Ishikawa (cell line): Measurements from ENCODE around the gene RAF1.

Source experiments
- CEBPB ChIP-seq: IDR thresholded peaks from 2 replicates; pipeline ENCODE4 v1.6.1; 2012
- CREB1 ChIP-seq: IDR thresholded peaks from 2 replicates; pipeline ENCODE4 v1.6.1; 2012; ENCODE audit warnings: low read depth
- EGR1 ChIP-seq: IDR thresholded peaks from 2 replicates; pipeline ENCODE4 v1.6.1; 2012
- EP300 ChIP-seq: IDR thresholded peaks from 2 replicates; pipeline ENCODE4 v1.6.1; 2012; ENCODE audit warnings: borderline replicate concordance
- FOXM1 ChIP-seq: IDR thresholded peaks from 2 replicates; pipeline ENCODE4 v1.6.1; 2012; ENCODE audit warnings: low read depth, borderline replicate concordance
- MAX ChIP-seq: IDR thresholded peaks from 2 replicates; pipeline ENCODE4 v1.6.1; 2012
- NFIC ChIP-seq: IDR thresholded peaks from 2 replicates; pipeline ENCODE4 v1.6.1; 2012
- RAD21 ChIP-seq: IDR thresholded peaks from 2 replicates; pipeline ENCODE4 v1.6.1; 2012; ENCODE audit warnings: low read depth
- TAF1 ChIP-seq: IDR thresholded peaks from 2 replicates; pipeline ENCODE4 v1.6.1; 2012; ENCODE audit warnings: low read depth, mild to moderate bottlenecking
- TCF12 ChIP-seq: IDR thresholded peaks from 2 replicates; pipeline ENCODE4 v1.6.1; 2012; ENCODE audit warnings: low read depth
- TEAD4 ChIP-seq: IDR thresholded peaks from 2 replicates; pipeline ENCODE4 v1.6.1; 2012
- YY1 ChIP-seq: IDR thresholded peaks from 2 replicates; pipeline ENCODE4 v1.6.1; 2012; ENCODE audit warnings: low read depth
- ZBTB7A ChIP-seq: IDR thresholded peaks from 2 replicates; pipeline ENCODE4 v1.6.1; 2012; ENCODE audit warnings: low read depth
- TF ChIP-seq, protein P1 (sequence below): IDR thresholded peaks from 2 replicates; pipeline ENCODE4 v1.6.1; 2012
- TF ChIP-seq, protein P2 (sequence below): IDR thresholded peaks from 2 replicates; pipeline ENCODE4 v1.6.1; 2012; ENCODE audit warnings: low read depth, mild to moderate bottlenecking

The RAF1 gene

GRCh38 chr3:12663936-12664908 is at the start of gene RAF1:
Gene RAF1, minus strand, starts transcription at chr3:12664117. Its CDS starts 45,396 bp downstream, at chr3:12618721.
- TF ChIP-seq NFIC: no peak; the same call in 1 of the 2 replicates
- peak; percentile 34; the same call in 1 of the 2 replicates for TF ChIP-seq EGR1
- peak; percentile 91 for TF ChIP-seq YY1
- TF ChIP-seq FOXM1: 0 out of 2 replicates have a peak, but pooled peaks have one; percentile 19
- peak; percentile 13; the same call in 1 of the 2 replicates for TF ChIP-seq RAD21
- TF ChIP-seq ZBTB7A: peak; percentile 43; the same call in 1 of the 2 replicates
- TF ChIP-seq CREB1: peak; percentile 51
- peak; percentile 95 for TF ChIP-seq TAF1
- TF ChIP-seq MAX: peak; percentile 81
- TF ChIP-seq, protein P1, sequence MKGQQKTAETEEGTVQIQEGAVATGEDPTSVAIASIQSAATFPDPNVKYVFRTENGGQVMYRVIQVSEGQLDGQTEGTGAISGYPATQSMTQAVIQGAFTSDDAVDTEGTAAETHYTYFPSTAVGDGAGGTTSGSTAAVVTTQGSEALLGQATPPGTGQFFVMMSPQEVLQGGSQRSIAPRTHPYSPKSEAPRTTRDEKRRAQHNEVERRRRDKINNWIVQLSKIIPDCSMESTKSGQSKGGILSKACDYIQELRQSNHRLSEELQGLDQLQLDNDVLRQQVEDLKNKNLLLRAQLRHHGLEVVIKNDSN: peak; percentile 23; the same call in 1 of the 2 replicates
- TF ChIP-seq TEAD4: peak; percentile 67
- 0 out of 2 replicates have a peak, but pooled peaks have one; percentile 3 for TF ChIP-seq EP300
- 0 out of 2 replicates have a peak, but pooled peaks have one; percentile 9 for TF ChIP-seq CEBPB
- TF ChIP-seq TCF12: peak; percentile 22; the same call in 1 of the 2 replicates
- TF ChIP-seq, protein P2, sequence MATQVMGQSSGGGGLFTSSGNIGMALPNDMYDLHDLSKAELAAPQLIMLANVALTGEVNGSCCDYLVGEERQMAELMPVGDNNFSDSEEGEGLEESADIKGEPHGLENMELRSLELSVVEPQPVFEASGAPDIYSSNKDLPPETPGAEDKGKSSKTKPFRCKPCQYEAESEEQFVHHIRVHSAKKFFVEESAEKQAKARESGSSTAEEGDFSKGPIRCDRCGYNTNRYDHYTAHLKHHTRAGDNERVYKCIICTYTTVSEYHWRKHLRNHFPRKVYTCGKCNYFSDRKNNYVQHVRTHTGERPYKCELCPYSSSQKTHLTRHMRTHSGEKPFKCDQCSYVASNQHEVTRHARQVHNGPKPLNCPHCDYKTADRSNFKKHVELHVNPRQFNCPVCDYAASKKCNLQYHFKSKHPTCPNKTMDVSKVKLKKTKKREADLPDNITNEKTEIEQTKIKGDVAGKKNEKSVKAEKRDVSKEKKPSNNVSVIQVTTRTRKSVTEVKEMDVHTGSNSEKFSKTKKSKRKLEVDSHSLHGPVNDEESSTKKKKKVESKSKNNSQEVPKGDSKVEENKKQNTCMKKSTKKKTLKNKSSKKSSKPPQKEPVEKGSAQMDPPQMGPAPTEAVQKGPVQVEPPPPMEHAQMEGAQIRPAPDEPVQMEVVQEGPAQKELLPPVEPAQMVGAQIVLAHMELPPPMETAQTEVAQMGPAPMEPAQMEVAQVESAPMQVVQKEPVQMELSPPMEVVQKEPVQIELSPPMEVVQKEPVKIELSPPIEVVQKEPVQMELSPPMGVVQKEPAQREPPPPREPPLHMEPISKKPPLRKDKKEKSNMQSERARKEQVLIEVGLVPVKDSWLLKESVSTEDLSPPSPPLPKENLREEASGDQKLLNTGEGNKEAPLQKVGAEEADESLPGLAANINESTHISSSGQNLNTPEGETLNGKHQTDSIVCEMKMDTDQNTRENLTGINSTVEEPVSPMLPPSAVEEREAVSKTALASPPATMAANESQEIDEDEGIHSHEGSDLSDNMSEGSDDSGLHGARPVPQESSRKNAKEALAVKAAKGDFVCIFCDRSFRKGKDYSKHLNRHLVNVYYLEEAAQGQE: no peak

DNA sequence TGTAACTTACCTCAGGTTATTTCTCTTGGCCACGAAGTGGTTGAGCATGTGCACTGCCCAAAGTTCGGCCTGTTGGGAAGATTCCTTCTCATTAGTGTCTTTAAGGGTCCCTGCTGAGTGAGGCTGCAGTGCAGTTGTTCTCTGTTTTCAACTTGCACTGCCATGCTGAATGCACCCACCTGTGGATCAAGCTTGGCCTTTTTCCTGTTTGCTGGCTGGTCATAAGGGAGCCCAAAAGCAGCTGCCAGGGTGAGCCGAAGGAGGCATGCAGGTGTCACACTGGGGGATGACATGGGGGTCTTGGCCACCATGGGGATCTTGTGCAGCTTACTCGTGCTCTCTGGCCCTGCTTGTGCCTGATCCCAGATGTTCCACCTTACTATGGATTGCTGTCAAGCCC is 46.1 kb upstream of the RAF1 start:
- no peak for TF ChIP-seq TAF1
- no peak for TF ChIP-seq TEAD4
- TF ChIP-seq, protein P1: no peak
- TF ChIP-seq EGR1: no peak
- TF ChIP-seq TCF12: no peak
- no peak for TF ChIP-seq MAX
- no peak for TF ChIP-seq ZBTB7A
- no peak for TF ChIP-seq RAD21
- TF ChIP-seq YY1: no peak
- no peak for TF ChIP-seq FOXM1

DNA sequence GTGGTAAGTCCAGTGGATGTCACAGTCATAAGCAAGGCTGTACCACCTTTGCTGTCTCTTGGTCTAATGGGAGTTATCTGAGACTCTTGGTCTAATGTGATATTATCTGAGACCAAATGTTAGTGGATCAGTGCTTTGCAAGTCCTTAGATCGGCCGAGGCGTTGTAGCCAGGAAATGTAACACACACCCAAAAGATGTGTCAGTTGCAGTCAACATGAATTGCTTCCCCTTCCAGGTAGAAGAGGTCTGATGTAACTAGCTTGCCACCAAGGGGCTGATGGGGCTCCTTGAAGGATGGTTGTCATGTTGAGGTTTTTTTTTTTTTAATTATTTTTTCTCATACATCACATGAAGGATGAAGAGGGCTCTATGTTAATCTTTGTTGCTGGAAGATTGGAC is 45.4 kb upstream of the RAF1 start:
- TF ChIP-seq CREB1: no peak
- no peak for TF ChIP-seq TAF1
- TF ChIP-seq ZBTB7A: no peak
- no peak for TF ChIP-seq NFIC
- TF ChIP-seq, protein P2: no peak
- TF ChIP-seq EP300: no peak
- TF ChIP-seq, protein P1: no peak
- TF ChIP-seq TCF12: no peak
- TF ChIP-seq RAD21: no peak
- no peak for TF ChIP-seq EGR1
- TF ChIP-seq YY1: no peak
- no peak for TF ChIP-seq TEAD4
- TF ChIP-seq CEBPB: no peak
- TF ChIP-seq FOXM1: no peak
- TF ChIP-seq MAX: no peak

- peak; percentile 39; the same call in 1 of the 2 replicates for TF ChIP-seq NFIC
- peak; percentile 31 for TF ChIP-seq RAD21
- TF ChIP-seq FOXM1: no peak
These were observed 44.8 kb upstream of the RAF1 start for GRCh38 chr3:12708584-12709192.
